Transverse colon (tissue), 4 donors: Measurements from ENCODE around the gene CWC15. TPM values are rescaled to one million over a fixed set of nuclear protein-coding genes. Genes with fewer than 3 reads are reported as not detected.
"Not testable (repeated sequence)": the region's sequence is repeated elsewhere in the genome, so short reads cannot be mapped to it uniquely, and the experiment has no call there.

Source experiments
- DNase-seq: peaks from one replicate; pipeline ENCODE4 v3.0.0-alpha.2; 2019
- H3K27ac ChIP-seq, 4 donors: fragments of 200-600 bp; sonication (generic); 2 replicates each; pipeline ENCODE4 v1.5.1; 2016 to 2018; ENCODE audit warnings: inconsistent platforms in 4 of 4
- H3K27me3 ChIP-seq: fragments of 200-600 bp; sonication (generic); 2 replicates; pipeline ENCODE4 v1.5.1; 2017; ENCODE audit warnings: inconsistent platforms
- H3K36me3 ChIP-seq, 4 donors: fragments of 200-600 bp; sonication (generic); 2 replicates each; pipeline ENCODE4 v1.5.1; 2017 to 2019; ENCODE audit warnings: inconsistent platforms in 4 of 4
- H3K4me1 ChIP-seq, 4 donors: fragments of 200-600 bp; sonication (generic); 2 replicates each; pipeline ENCODE4 v1.5.1; 2017 to 2020; ENCODE audit warnings: inconsistent platforms in 4 of 4
- H3K4me3 ChIP-seq, 4 donors: fragments of 200-600 bp; sonication (generic); 1 replicate in 1 of 4; 2 replicates in 3 of 4; pipeline versions ENCODE4 v1.5.1 to v1.6.1; 2017 to 2019; ENCODE audit warnings: inconsistent platforms in 4 of 4
- H3K9me3 ChIP-seq, 2 donors: fragments of 200-600 bp; sonication (generic); 2 replicates each; pipeline ENCODE4 v1.5.1; 2017 to 2019; ENCODE audit warnings: inconsistent platforms in 2 of 2
- CTCF ChIP-seq, 5 experiments: fragments of 200-600 bp in 3 of 5; fragments of 450-650 bp in 2 of 5; sonication (generic) in 3 of 5; IDR thresholded peaks; 1 replicate in 2 of 5; 2 replicates in 3 of 5; pipeline ENCODE4 v1.5.1; 2016 to 2017; ENCODE audit warnings: antibody characterized with exemption in 5 of 5, inconsistent platforms in 3 of 5, mild to moderate bottlenecking in 2 of 5, moderate library complexity in 1 of 5
- EP300 ChIP-seq: sonication (generic); formaldehyde crosslinking; IDR thresholded peaks from one replicate; pipeline ENCODE4 v1.6.1; 2017; ENCODE audit warnings: antibody characterized with exemption, low read depth
- POLR2A ChIP-seq: fragments of 450-650 bp; IDR thresholded peaks from one replicate; pipeline ENCODE4 v1.6.1; 2016; ENCODE audit warnings: antibody characterized with exemption, mild to moderate bottlenecking, moderate library complexity
- POLR2AphosphoS5 ChIP-seq, 3 donors: sonication (generic); formaldehyde crosslinking; IDR thresholded peaks; one replicate each; pipeline ENCODE4 v1.6.1; 2016; ENCODE audit warnings: antibody characterized with exemption in 3 of 3
- WGBS, 2 donors: methylation state at CpG; one replicate each; pipeline ENCODE4 v1.1.5; 2018; ENCODE audit warnings: low coverage in 1 of 2; 5-methylcytosine and 5-hydroxymethylcytosine counted together
- in situ Hi-C, 4 donors: fragments of 200-750 bp; cut with MboI; loops; one replicate each; pipeline versions ENCODE4 v1.15.0 to v1.15.1; 2017; ENCODE audit warnings: low sequenced_read_pairs in 3 of 4, low pct_ligation_motif_present in 1 of 4, low pct_unique_long_range_greater_than_20kb in 1 of 4
- intact Hi-C: fragments of 100-400 bp; cut with DNase I; formaldehyde crosslinking; loops from one replicate; pipeline ENCODE4 v1.15.1; 2023; ENCODE audit warnings: low total_unique reads
- total RNA-seq, 4 donors: library from RNA; depleted of rRNA; stranded (reverse); fragments of >200 nt; gene quantifications; one replicate each; pipeline ENCODE4 v1.1.0, GENCODE V29; 2016

CWC15 gene
- total RNA-seq, 4 donors from 2014 or later, result 26.2 to 55.9 (median 46.2) TPM

- Histone ChIP-seq H3K9me3 (no peaks in the 10 kb centered on the region), H3K36me3 (no peaks in the 10 kb centered on the region), H3K4me1 (peaks cover 0 to 27% (median 5%) of the 10 kb centered on the region in 4 donors), H3K27ac (peak overlapping the region in 1 of 4 donors; percentile 36), H3K4me3 (no peak overlapping the region), H3K27me3 (no peaks in the 10 kb centered on the region)
- WGBS, 2 donors, result 67 to 68% methylated on average over 2 to 6 of the region's 6 CpGs
- TF ChIP-seq EP300 (no peak), POLR2A (no peak), CTCF (IDR thresholded peaks at IDR 0.05) (no peak), POLR2AphosphoS5 (IDR thresholded peaks at IDR 0.05) (no peak)
- intact Hi-C loops, result no loop called here
- DNase-seq, result no peak
- in situ Hi-C loops, result no loop called here
Observed at GRCh38 chr11:94924171-94924572, 49.2 kb downstream of the CWC15 start.

GRCh38 chr11:94923004-94923334 lies 50.4 kb downstream of the CWC15 start:
- DNase-seq, result no peak
- no peak overlapping the region for H3K4me3 ChIP-seq
- WGBS, 2 donors, result 85% methylated on average over 2 of the region's 2 CpGs; no CpG with 5 or more reads in 1 of the 2 donors
- TF ChIP-seq POLR2AphosphoS5 (IDR thresholded peaks at IDR 0.05) (no peak), CTCF (IDR thresholded peaks at IDR 0.05) (no peak), POLR2A (no peak), EP300 (no peak)
- in situ Hi-C loops (no loop called here), intact Hi-C loops (no loop called here)
- H3K4me1 ChIP-seq, result peaks cover 0 to 27% (median 5%) of the 10 kb centered on the region in 4 donors
- H3K9me3 ChIP-seq, result no peaks in the 10 kb centered on the region
- no peaks in the 10 kb centered on the region for H3K36me3 ChIP-seq
- no peaks in the 10 kb centered on the region for H3K27me3 ChIP-seq
- H3K27ac ChIP-seq, result no peak overlapping the region

GRCh38 chr11:94922321-94923003 lies 50.9 kb downstream of the CWC15 start:
- in situ Hi-C loops, result no loop called here

GRCh38 chr11:94920311-94920710 lies 53.0 kb downstream of the CWC15 start:
- Histone ChIP-seq H3K27ac (no peak overlapping the region), H3K4me3 (no peak overlapping the region), H3K36me3 (no peaks in the 10 kb centered on the region), H3K27me3 (no peaks in the 10 kb centered on the region), H3K4me1 (peaks cover 0 to 7% (median 0%) of the 10 kb centered on the region in 4 donors), H3K9me3 (no peaks in the 10 kb centered on the region)
- TF ChIP-seq POLR2AphosphoS5 (IDR thresholded peaks at IDR 0.05) (no peak), CTCF (IDR thresholded peaks at IDR 0.05) (no peak), EP300 (no peak), POLR2A (no peak)
- DNase-seq, result no peak
- intact Hi-C loops (no loop called here), in situ Hi-C loops (no loop called here)

More at GRCh38 chr11:94922321-94923003, 50.9 kb downstream of the CWC15 start:
- Histone ChIP-seq H3K9me3 (no peaks in the 10 kb centered on the region), H3K4me1 (peaks cover 0 to 22% (median 2%) of the 10 kb centered on the region in 4 donors), H3K27ac (no peak overlapping the region), H3K36me3 (no peaks in the 10 kb centered on the region), H3K4me3 (no peak overlapping the region), H3K27me3 (no peaks in the 10 kb centered on the region)
- no peak for TF ChIP-seq POLR2AphosphoS5 (IDR thresholded peaks at IDR 0.05)
- TF ChIP-seq EP300, result no peak
- no peak for TF ChIP-seq CTCF (IDR thresholded peaks at IDR 0.05)
- no peak for TF ChIP-seq POLR2A
- WGBS, 2 donors, result 49 to 66% methylated on average over 2 to 5 of the region's 5 CpGs
- intact Hi-C loops, result no loop called here
- DNase-seq, result no peak

- 88% methylated on average over 2 of the region's 2 CpGs; no CpG with 5 or more reads in 1 of the 2 donors for WGBS, 2 donors
- H3K36me3 ChIP-seq, in situ Hi-C loops, intact Hi-C loops, H3K27me3 ChIP-seq, DNase-seq, H3K4me1 ChIP-seq, H3K27ac ChIP-seq, H3K9me3 ChIP-seq, H3K4me3 ChIP-seq: not testable (repeated sequence)
Observed at GRCh38 chr11:94913718-94914394, 59.5 kb downstream of the CWC15 start.
